K562 (cell line): ENCODE measurements around the gene MYMX. TPM values are rescaled to one million over a fixed set of nuclear protein-coding genes. Genes with fewer than 3 reads are reported as not detected.
A peak's percentile ranks its signal among the peaks of the same experiment; 100 is the strongest.

Source experiments
- ARID4B ChIP-seq: sonication (generic); formaldehyde crosslinking; IDR thresholded peaks from 2 replicates; pipeline ENCODE4 v1.8.0; 2022; ENCODE audit warnings: mild to moderate bottlenecking, missing genetic modification reagents
- IRF1 ChIP-seq: sonication (generic); formaldehyde crosslinking; IDR thresholded peaks from 2 replicates; pipeline ENCODE4 v1.8.0; 2022; ENCODE audit warnings: missing genetic modification reagents, mild to moderate bottlenecking, borderline replicate concordance
- NBN ChIP-seq: fragments of 450-650 bp; IDR thresholded peaks from 2 replicates; pipeline ENCODE4 v1.6.1; 2016; ENCODE audit warnings: low read depth, mild to moderate bottlenecking
- NEUROD1 ChIP-seq: fragments of 150-350 bp; IDR thresholded peaks from 2 replicates; pipeline ENCODE4 v1.6.1; 2014; ENCODE audit warnings: borderline replicate concordance, low read length, low read depth; ENCODE audit not compliant: partially characterized antibody
- NR2C2 ChIP-seq, 2 experiments: fragments of 200-800 bp in 1 of 2; sonication (Bioruptor generic) in 1 of 2; sonication (generic) in 1 of 2; formaldehyde crosslinking in 1 of 2; IDR thresholded peaks; 2 replicates each; pipeline versions ENCODE4 v1.6.1 to v1.8.0; 2016 to 2022; ENCODE audit warnings: mild to moderate bottlenecking in 1 of 2, missing compliant biosample characterization in 1 of 2, missing genetic modification characterization in 1 of 2, missing genetic modification reagents in 1 of 2
- PPARD ChIP-seq: fragments of 250-450 bp; sonication (Bioruptor Pico); IDR thresholded peaks from 2 replicates; pipeline ENCODE4 v1.8.0; 2022; ENCODE audit warnings: inconsistent platforms, mild to moderate bottlenecking, moderate library complexity
- TRIM25 ChIP-seq: fragments of 450-650 bp; IDR thresholded peaks from 2 replicates; pipeline ENCODE4 v1.7.0; 2016; ENCODE audit warnings: borderline replicate concordance
- XRCC5 ChIP-seq: fragments of 200-400 bp; formaldehyde crosslinking; IDR thresholded peaks from 2 replicates; pipeline ENCODE4 v1.6.1; 2017; ENCODE audit warnings: low read depth, mild to moderate bottlenecking, low read length
- ZBTB2 ChIP-seq: fragments of 450-650 bp; IDR thresholded peaks from 2 replicates; pipeline ENCODE4 v1.6.1; 2016; ENCODE audit warnings: antibody characterized with exemption
- ZBTB5 ChIP-seq: fragments of 450-650 bp; IDR thresholded peaks from 2 replicates; pipeline ENCODE4 v1.6.1; 2017; ENCODE audit warnings: antibody characterized with exemption
- ZNF431 ChIP-seq: sonication (generic); formaldehyde crosslinking; IDR thresholded peaks from 2 replicates; pipeline ENCODE4 v1.8.0; 2022; ENCODE audit warnings: mild to moderate bottlenecking, missing genetic modification reagents
- ZNF639 ChIP-seq, 2 experiments: fragments of 200-800 bp in 1 of 2; sonication (Bioruptor generic) in 1 of 2; sonication (generic) in 1 of 2; formaldehyde crosslinking in 1 of 2; IDR thresholded peaks in 1 of 2; conservative IDR thresholded peaks in 1 of 2; 2 replicates each; pipeline versions ENCODE4 v1.5.0 to v1.6.1; 2016 to 2020; ENCODE audit warnings: missing compliant biosample characterization in 1 of 2, missing genetic modification characterization in 1 of 2, missing genetic modification reagents in 1 of 2
- polyA plus RNA-seq, 8 experiments: library from polyadenylated mRNA; depleted of rRNA in 4 of 8; stranded (reverse) in 5 of 8; unstranded in 3 of 8; fragments of >200 nt; fragmentation: Nextera tagmentation in 2 of 8; fragmentation: Illumina TruSeq in 1 of 8; extraction: Ambion mirVana in 2 of 8; extraction: Trizol in 1 of 8; gene quantifications; 2 replicates each; pipeline versions ENCODE4 v1.2.1 to v1.2.3, GENCODE V29; 2011 to 2014; ENCODE audit warnings: inconsistent platforms in 1 of 8, missing spikeins in 1 of 8
- total RNA-seq, 7 experiments: library from RNA; depleted of rRNA in 6 of 7; stranded (reverse); fragments of >200 nt in 6 of 7; fragmentation: Illumina TruSeq in 2 of 7; extraction: Trizol in 2 of 7; gene quantifications; 2 replicates each; pipeline versions ENCODE4 v1.2.1 to v1.2.3, GENCODE V29; 2011 to 2021; ENCODE audit warnings: low replicate concordance in 1 of 7

The MYMX gene
- total and polyA plus RNA-seq, 9 of the 15 experiments (the other 6 are each of a cell fraction or from before 2014, with no cell fraction given): 0.12 TPM; not detected in 8

GRCh38 chr6:44225579-44226325 is 9.0 kb downstream of the MYMX start (continued):
- TF ChIP-seq XRCC5 (peak; percentile 69; the same call in 1 of the 2 replicates), ZNF431 (no peak), NEUROD1 (peak; percentile 82), ZBTB5 (no peak), NBN (peak; percentile 71), TRIM25 (no peak), ZNF639 (CRISPR knock-in tag; conservative IDR thresholded peaks at IDR 0.05 in 1 of 2, IDR thresholded peaks at IDR 0.05 in 1 of 2) (peak in 1 of 2 experiments; percentile 91; a peak in 2 of 4 replicates), IRF1 (CRISPR knock-in tag) (no peak), PPARD (CRISPR knock-in tag) (no peak), ZBTB2 (peak; percentile 84), NR2C2 (CRISPR knock-in tag; IDR thresholded peaks at IDR 0.05) (no peak; the same call in 1 of the 2 replicates), NR2C2 (tag; IDR thresholded peaks at IDR 0.05) (no peak; the same call in 1 of the 2 replicates), ARID4B (no peak)
